HepG2 (cell line): ENCODE data around the gene AADACL2.

Experiments
- CENPT ChIP-seq: sonication (generic); formaldehyde crosslinking; IDR thresholded peaks from 2 replicates; pipeline ENCODE4 v1.8.0; 2022; ENCODE audit warnings: low read depth, mild to moderate bottlenecking, moderate library complexity, missing genetic modification reagents
- EHMT2 ChIP-seq: fragments of 200-600 bp; sonication (generic); IDR thresholded peaks from 2 replicates; pipeline ENCODE4 v1.7.0; 2017; ENCODE audit warnings: antibody characterized with exemption, low read depth, low read length, borderline replicate concordance
- KLF16 ChIP-seq, 2 experiments: sonication (generic) in 1 of 2; formaldehyde crosslinking in 1 of 2; IDR thresholded peaks; 2 replicates each; pipeline versions ENCODE4 v1.6.1 to v1.8.0; 2016 to 2023; ENCODE audit warnings: missing genetic modification reagents in 2 of 2, missing compliant biosample characterization in 1 of 2
- ZBTB8A ChIP-seq: sonication (generic); formaldehyde crosslinking; IDR thresholded peaks from 2 replicates; pipeline ENCODE4 v1.4.0; 2020; ENCODE audit warnings: mild to moderate bottlenecking, low read depth, missing genetic modification reagents, borderline replicate concordance
- ZNF263 ChIP-seq: sonication (generic); formaldehyde crosslinking; IDR thresholded peaks from 2 replicates; pipeline ENCODE4 v1.4.0; 2020; ENCODE audit warnings: missing genetic modification reagents
- ZNF484 ChIP-seq: sonication (generic); formaldehyde crosslinking; IDR thresholded peaks from 2 replicates; pipeline ENCODE4 v1.5.1; 2020; ENCODE audit warnings: mild to moderate bottlenecking, low read depth, missing genetic modification reagents, borderline replicate concordance
- ZNF597 ChIP-seq: sonication (generic); formaldehyde crosslinking; IDR thresholded peaks from 2 replicates; pipeline ENCODE4 v1.5.0; 2020; ENCODE audit warnings: missing genetic modification reagents
- TF ChIP-seq, protein P1 (sequence below): sonication (generic); formaldehyde crosslinking; IDR thresholded peaks from 2 replicates; pipeline ENCODE4 v1.5.0; 2020; ENCODE audit warnings: mild to moderate bottlenecking, missing genetic modification reagents, moderate library complexity
- TF ChIP-seq, protein P2 (sequence below), 2 experiments: IDR thresholded peaks; 2 replicates each; pipeline ENCODE4 v1.6.1; 2011 to 2012; ENCODE audit warnings: low read length in 2 of 2, borderline replicate concordance in 1 of 2, low read depth in 1 of 2, mild to moderate bottlenecking in 1 of 2, moderate library complexity in 1 of 2

DNA sequence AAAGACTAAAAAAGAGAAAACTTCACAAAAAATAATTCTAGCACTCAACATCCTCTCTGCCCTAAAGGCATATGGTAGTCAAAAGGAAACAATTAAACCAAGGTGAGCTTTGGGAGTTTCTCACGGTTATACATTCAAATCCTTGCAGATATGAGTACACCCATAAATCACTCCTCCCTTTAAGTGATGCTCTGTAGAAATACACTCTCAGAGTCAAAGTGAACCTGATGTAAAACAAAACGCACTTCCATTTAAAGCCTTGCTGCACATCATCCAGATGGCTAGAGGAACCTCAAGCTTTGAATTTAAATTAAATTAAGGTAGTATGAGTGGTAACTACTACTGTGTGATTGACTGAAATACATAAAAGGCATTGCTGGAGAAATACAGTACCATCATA is 44.2 kb downstream of the AADACL2 start:
- TF ChIP-seq ZBTB8A (CRISPR knock-in tag) = no peak
- TF ChIP-seq EHMT2 = no peak
- TF ChIP-seq, protein P1, sequence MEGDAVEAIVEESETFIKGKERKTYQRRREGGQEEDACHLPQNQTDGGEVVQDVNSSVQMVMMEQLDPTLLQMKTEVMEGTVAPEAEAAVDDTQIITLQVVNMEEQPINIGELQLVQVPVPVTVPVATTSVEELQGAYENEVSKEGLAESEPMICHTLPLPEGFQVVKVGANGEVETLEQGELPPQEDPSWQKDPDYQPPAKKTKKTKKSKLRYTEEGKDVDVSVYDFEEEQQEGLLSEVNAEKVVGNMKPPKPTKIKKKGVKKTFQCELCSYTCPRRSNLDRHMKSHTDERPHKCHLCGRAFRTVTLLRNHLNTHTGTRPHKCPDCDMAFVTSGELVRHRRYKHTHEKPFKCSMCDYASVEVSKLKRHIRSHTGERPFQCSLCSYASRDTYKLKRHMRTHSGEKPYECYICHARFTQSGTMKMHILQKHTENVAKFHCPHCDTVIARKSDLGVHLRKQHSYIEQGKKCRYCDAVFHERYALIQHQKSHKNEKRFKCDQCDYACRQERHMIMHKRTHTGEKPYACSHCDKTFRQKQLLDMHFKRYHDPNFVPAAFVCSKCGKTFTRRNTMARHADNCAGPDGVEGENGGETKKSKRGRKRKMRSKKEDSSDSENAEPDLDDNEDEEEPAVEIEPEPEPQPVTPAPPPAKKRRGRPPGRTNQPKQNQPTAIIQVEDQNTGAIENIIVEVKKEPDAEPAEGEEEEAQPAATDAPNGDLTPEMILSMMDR (CRISPR knock-in tag) = no peak
- TF ChIP-seq, protein P2, sequence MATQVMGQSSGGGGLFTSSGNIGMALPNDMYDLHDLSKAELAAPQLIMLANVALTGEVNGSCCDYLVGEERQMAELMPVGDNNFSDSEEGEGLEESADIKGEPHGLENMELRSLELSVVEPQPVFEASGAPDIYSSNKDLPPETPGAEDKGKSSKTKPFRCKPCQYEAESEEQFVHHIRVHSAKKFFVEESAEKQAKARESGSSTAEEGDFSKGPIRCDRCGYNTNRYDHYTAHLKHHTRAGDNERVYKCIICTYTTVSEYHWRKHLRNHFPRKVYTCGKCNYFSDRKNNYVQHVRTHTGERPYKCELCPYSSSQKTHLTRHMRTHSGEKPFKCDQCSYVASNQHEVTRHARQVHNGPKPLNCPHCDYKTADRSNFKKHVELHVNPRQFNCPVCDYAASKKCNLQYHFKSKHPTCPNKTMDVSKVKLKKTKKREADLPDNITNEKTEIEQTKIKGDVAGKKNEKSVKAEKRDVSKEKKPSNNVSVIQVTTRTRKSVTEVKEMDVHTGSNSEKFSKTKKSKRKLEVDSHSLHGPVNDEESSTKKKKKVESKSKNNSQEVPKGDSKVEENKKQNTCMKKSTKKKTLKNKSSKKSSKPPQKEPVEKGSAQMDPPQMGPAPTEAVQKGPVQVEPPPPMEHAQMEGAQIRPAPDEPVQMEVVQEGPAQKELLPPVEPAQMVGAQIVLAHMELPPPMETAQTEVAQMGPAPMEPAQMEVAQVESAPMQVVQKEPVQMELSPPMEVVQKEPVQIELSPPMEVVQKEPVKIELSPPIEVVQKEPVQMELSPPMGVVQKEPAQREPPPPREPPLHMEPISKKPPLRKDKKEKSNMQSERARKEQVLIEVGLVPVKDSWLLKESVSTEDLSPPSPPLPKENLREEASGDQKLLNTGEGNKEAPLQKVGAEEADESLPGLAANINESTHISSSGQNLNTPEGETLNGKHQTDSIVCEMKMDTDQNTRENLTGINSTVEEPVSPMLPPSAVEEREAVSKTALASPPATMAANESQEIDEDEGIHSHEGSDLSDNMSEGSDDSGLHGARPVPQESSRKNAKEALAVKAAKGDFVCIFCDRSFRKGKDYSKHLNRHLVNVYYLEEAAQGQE (IDR thresholded peaks at IDR 0.05; ENCODE audit: borderline replicate concordance in 1 of 2, low read depth in 1 of 2, low read length in 2 of 2) = no peak
- no peak for TF ChIP-seq ZNF484
- no peak for TF ChIP-seq ZNF597 (CRISPR knock-in tag)
- no peak for TF ChIP-seq ZNF263 (CRISPR knock-in tag)
- TF ChIP-seq KLF16 (CRISPR knock-in tag; IDR thresholded peaks at IDR 0.05) = no peak
- TF ChIP-seq CENPT (CRISPR knock-in tag) = no peak
